ENCODE measurements around the gene C3orf80.

DNA sequence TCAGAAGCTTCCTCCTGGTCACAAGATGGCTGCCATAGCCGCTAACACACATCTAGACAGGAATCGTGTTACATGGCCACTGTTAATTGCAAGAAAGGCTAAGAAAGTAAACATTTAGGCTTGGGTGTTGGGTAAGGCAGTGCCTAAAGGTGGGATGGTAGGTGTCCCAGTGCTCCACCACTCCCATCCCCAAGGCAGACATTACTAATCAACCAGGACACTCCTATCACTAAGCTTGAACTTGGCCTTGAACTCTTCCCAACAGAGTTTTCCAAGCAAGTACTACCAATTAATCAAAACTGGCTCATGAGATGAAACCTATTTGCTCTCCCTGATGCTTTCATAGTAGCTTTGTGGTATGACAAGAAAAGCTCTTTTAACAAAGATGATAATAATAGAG lies 37.9 kb upstream of the C3orf80 start:
- TF ChIP-seq CTCF (IDR thresholded peaks at IDR 0.05; ENCODE audit: poor library complexity, severe bottlenecking) (no peak), SMC3 (conservative IDR thresholded peaks at IDR 0.05; ENCODE audit: poor library complexity) (no peak), RAD21 (conservative IDR thresholded peaks at IDR 0.05) (no peak), POLR2AphosphoS5 (IDR thresholded peaks at IDR 0.05) (no peak), EP300 (conservative IDR thresholded peaks at IDR 0.05; ENCODE audit: poor library complexity, severe bottlenecking) (no peak), EZH2 (IDR thresholded peaks at IDR 0.05; ENCODE audit: borderline replicate concordance, insufficient read depth, low read length, poor library complexity, severe bottlenecking) (no peak), TAF1 (IDR thresholded peaks at IDR 0.05; ENCODE audit: low read depth) (no peak)
- TF ChIP-seq, protein P1, sequence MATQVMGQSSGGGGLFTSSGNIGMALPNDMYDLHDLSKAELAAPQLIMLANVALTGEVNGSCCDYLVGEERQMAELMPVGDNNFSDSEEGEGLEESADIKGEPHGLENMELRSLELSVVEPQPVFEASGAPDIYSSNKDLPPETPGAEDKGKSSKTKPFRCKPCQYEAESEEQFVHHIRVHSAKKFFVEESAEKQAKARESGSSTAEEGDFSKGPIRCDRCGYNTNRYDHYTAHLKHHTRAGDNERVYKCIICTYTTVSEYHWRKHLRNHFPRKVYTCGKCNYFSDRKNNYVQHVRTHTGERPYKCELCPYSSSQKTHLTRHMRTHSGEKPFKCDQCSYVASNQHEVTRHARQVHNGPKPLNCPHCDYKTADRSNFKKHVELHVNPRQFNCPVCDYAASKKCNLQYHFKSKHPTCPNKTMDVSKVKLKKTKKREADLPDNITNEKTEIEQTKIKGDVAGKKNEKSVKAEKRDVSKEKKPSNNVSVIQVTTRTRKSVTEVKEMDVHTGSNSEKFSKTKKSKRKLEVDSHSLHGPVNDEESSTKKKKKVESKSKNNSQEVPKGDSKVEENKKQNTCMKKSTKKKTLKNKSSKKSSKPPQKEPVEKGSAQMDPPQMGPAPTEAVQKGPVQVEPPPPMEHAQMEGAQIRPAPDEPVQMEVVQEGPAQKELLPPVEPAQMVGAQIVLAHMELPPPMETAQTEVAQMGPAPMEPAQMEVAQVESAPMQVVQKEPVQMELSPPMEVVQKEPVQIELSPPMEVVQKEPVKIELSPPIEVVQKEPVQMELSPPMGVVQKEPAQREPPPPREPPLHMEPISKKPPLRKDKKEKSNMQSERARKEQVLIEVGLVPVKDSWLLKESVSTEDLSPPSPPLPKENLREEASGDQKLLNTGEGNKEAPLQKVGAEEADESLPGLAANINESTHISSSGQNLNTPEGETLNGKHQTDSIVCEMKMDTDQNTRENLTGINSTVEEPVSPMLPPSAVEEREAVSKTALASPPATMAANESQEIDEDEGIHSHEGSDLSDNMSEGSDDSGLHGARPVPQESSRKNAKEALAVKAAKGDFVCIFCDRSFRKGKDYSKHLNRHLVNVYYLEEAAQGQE (IDR thresholded peaks at IDR 0.05; ENCODE audit: borderline replicate concordance) = no peak

All from neural cell (in vitro differentiated cells).